MM.1S (cell line): ENCODE results near the gene CACFD1.

ENCODE experiments used
- DNase-seq: peaks from one replicate; pipeline ENCODE4 v3.0.0-alpha.2; 2015
- H2AFZ ChIP-seq: fragments of 300-600 bp; sonication (generic); 2 replicates; pipeline ENCODE4 v1.6.0; 2016; ENCODE audit warnings: antibody characterized with exemption, low read length
- H3F3A ChIP-seq: fragments of 300-600 bp; sonication (generic); 2 replicates; pipeline ENCODE4 v1.6.1; 2016; ENCODE audit warnings: mild to moderate bottlenecking, antibody characterized with exemption, low read length, moderate library complexity, mixed read lengths; ENCODE audit not compliant: insufficient read depth
- H3K27ac ChIP-seq: fragments of 300-600 bp; sonication (generic); 2 replicates; pipeline ENCODE4 v1.5.1; 2016; ENCODE audit warnings: mild to moderate bottlenecking, low read length
- H3K27me3 ChIP-seq: fragments of 300-600 bp; sonication (generic); replicated peaks from 2 replicates; pipeline ENCODE4 v1.6.0; 2016; ENCODE audit warnings: low read length; ENCODE audit not compliant: insufficient read depth
- H3K36me3 ChIP-seq: fragments of 300-600 bp; sonication (generic); replicated peaks from 2 replicates; pipeline ENCODE4 v1.6.1; 2016; ENCODE audit warnings: mild to moderate bottlenecking, low read length, mixed read lengths; ENCODE audit not compliant: insufficient read depth
- H3K4me1 ChIP-seq: fragments of 300-600 bp; sonication (generic); 2 replicates; pipeline ENCODE4 v1.6.1; 2016; ENCODE audit warnings: low read length, mixed read lengths
- H3K4me2 ChIP-seq: fragments of 300-600 bp; sonication (generic); 2 replicates; pipeline ENCODE4 v1.6.0; 2016; ENCODE audit warnings: low read depth, low read length
- H3K4me3 ChIP-seq: fragments of 300-600 bp; sonication (generic); 2 replicates; pipeline ENCODE4 v1.5.1; 2016; ENCODE audit warnings: low read length, mixed read lengths
- H3K79me2 ChIP-seq: fragments of 300-600 bp; sonication (generic); 2 replicates; pipeline ENCODE4 v1.6.1; 2016; ENCODE audit warnings: mixed run types, low read length, mixed read lengths
- H3K9ac ChIP-seq: fragments of 300-600 bp; sonication (generic); 2 replicates; pipeline ENCODE4 v1.6.1; 2016; ENCODE audit warnings: low read length, mixed read lengths
- H3K9me2 ChIP-seq: fragments of 300-600 bp; sonication (generic); replicated peaks from 2 replicates; pipeline ENCODE4 v1.6.1; 2016; ENCODE audit warnings: mild to moderate bottlenecking, low read length, mixed read lengths; ENCODE audit not compliant: insufficient read depth
- H3K9me3 ChIP-seq: fragments of 300-600 bp; sonication (generic); replicated peaks from 2 replicates; pipeline ENCODE4 v1.6.1; 2016; ENCODE audit warnings: mild to moderate bottlenecking, low read length, mixed read lengths; ENCODE audit not compliant: insufficient read depth
- H4K20me1 ChIP-seq: fragments of 300-600 bp; sonication (generic); 2 replicates; pipeline ENCODE4 v1.6.1; 2016; ENCODE audit warnings: mild to moderate bottlenecking, low read length, moderate library complexity, mixed read lengths; ENCODE audit not compliant: insufficient read depth
- EZH2 ChIP-seq: fragments of 300-600 bp; sonication (generic); optimal IDR thresholded peaks from 2 replicates; pipeline ENCODE3; 2017; ENCODE audit warnings: low read depth, mild to moderate bottlenecking, antibody characterized with exemption, low read length, mixed read lengths
- EZH2phosphoT487 ChIP-seq: fragments of 300-600 bp; sonication (generic); IDR thresholded peaks from 2 replicates; pipeline ENCODE4 v1.6.1; 2018; ENCODE audit warnings: antibody characterized with exemption, low read length
- TF ChIP-seq, protein P1 (sequence below): fragments of 300-600 bp; sonication (generic); IDR thresholded peaks from 2 replicates; pipeline ENCODE4 v1.5.1; 2016; ENCODE audit warnings: antibody characterized with exemption, low read length, mixed read lengths

Gene CACFD1

DNA sequence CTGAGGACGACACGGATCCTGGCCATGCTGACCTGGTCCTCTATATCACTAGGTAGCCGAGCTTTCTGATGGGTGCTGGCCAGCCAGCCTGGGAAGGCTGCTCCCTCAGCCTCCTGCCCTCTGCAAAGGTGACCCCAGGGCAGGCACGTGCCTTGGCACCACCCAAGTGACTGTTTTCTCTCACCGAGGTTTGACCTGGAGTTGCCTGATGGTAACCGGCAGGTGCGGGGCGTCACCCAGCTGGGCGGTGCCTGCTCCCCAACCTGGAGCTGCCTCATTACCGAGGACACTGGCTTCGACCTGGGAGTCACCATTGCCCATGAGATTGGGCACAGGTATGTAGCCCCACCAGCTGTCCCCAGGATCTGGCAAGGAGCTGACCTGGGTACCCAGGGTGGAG, 33.8 kb upstream of the CACFD1 start:
- no peaks in the 10 kb centered on the region for H3K4me1 ChIP-seq
- H3K9me2 ChIP-seq, result no peaks in the 10 kb centered on the region
- no peak overlapping the region for H3K4me3 ChIP-seq
- no peaks in the 10 kb centered on the region for H4K20me1 ChIP-seq
- H3F3A ChIP-seq, result no peaks in the 10 kb centered on the region
- peaks cover 66% of the 10 kb centered on the region for H3K27me3 ChIP-seq
- no peak overlapping the region for H2AFZ ChIP-seq
- TF ChIP-seq, protein P1, sequence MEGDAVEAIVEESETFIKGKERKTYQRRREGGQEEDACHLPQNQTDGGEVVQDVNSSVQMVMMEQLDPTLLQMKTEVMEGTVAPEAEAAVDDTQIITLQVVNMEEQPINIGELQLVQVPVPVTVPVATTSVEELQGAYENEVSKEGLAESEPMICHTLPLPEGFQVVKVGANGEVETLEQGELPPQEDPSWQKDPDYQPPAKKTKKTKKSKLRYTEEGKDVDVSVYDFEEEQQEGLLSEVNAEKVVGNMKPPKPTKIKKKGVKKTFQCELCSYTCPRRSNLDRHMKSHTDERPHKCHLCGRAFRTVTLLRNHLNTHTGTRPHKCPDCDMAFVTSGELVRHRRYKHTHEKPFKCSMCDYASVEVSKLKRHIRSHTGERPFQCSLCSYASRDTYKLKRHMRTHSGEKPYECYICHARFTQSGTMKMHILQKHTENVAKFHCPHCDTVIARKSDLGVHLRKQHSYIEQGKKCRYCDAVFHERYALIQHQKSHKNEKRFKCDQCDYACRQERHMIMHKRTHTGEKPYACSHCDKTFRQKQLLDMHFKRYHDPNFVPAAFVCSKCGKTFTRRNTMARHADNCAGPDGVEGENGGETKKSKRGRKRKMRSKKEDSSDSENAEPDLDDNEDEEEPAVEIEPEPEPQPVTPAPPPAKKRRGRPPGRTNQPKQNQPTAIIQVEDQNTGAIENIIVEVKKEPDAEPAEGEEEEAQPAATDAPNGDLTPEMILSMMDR, result no peak
- TF ChIP-seq EZH2phosphoT487, result no peak
- TF ChIP-seq EZH2, result no peak
- no peaks in the 10 kb centered on the region for H3K36me3 ChIP-seq
- H3K4me2 ChIP-seq, result no peak overlapping the region
- DNase-seq, result no peak
- no peak overlapping the region for H3K9ac ChIP-seq
- no peaks in the 10 kb centered on the region for H3K9me3 ChIP-seq
- H3K79me2 ChIP-seq, result no peaks in the 10 kb centered on the region
- no peak overlapping the region for H3K27ac ChIP-seq

DNA sequence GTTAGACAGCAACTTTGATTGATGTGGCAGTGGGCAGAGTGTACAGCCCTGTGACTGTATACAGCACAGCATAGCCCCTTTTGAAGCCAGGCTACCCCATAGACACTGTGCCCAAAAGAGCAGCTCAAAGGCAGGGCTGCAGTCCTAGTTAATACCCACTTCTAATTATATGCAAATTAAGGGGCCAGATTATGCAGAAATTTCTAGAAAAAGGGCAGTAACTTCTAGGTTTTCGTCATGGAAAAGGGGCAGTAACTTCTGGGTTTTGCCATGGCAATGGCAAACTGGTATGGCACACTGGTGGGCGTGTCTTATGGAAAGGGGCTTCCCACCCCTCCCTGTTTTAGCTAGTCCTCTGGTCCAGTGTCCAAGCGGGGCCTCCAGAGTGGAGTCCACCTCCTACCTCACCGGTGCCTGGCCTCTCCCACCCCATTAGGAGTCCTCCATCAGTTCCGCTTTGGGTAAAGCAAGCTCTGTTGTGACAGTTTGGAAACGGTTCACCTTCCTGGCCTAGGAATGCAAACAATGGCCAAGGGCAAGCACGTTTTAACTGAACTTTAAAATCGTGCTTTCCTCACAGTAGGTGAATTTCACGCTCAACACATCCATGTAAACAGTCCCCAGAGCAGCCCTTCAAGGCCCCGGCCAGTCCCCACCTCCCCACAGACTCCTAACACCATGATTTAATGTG, 32.0 kb upstream of the CACFD1 start:
- Histone ChIP-seq H3K4me2 (no peak overlapping the region), H2AFZ (no peak overlapping the region), H3K79me2 (no peaks in the 10 kb centered on the region), H3K27ac (no peak overlapping the region), H3K9me2 (no peaks in the 10 kb centered on the region), H3K9me3 (no peaks in the 10 kb centered on the region), H3K4me3 (no peak overlapping the region), H3K9ac (no peak overlapping the region), H3F3A (no peaks in the 10 kb centered on the region), H3K4me1 (no peaks in the 10 kb centered on the region), H3K27me3 (peaks cover 74% of the 10 kb centered on the region), H3K36me3 (no peaks in the 10 kb centered on the region), H4K20me1 (no peaks in the 10 kb centered on the region)
- TF ChIP-seq, protein P1, result no peak
- no peak for TF ChIP-seq EZH2
- TF ChIP-seq EZH2phosphoT487, result no peak
- no peak for DNase-seq

DNA sequence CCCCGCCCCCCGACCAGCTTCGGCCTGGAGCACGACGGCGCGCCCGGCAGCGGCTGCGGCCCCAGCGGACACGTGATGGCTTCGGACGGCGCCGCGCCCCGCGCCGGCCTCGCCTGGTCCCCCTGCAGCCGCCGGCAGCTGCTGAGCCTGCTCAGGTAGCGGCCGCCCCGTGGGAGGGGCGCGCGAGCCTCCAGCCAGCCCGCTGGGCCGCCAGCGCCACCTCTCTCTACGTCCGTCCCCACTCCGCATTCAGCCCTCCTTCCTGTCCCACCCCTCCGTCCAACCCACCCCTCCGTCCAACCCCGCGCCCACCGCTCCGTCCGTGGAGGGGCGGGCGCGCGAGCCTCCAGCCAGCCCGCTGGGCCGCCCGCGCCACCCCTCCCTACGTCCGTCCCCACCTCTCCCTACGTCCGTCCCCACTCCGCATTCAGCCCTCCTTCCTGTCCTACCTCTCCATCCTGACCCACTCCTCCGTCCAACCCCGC, 31.1 kb upstream of the CACFD1 start:
- Histone ChIP-seq H3K4me1 (no peaks in the 10 kb centered on the region), H3K9me2 (no peaks in the 10 kb centered on the region), H3K27me3 (peaks cover 74% of the 10 kb centered on the region), H3K9ac (no peak overlapping the region), H3K27ac (no peak overlapping the region), H3K9me3 (no peaks in the 10 kb centered on the region), H2AFZ (no peak overlapping the region), H3K79me2 (no peaks in the 10 kb centered on the region), H4K20me1 (no peaks in the 10 kb centered on the region), H3K4me2 (no peak overlapping the region), H3K4me3 (no peak overlapping the region), H3F3A (no peaks in the 10 kb centered on the region), H3K36me3 (no peaks in the 10 kb centered on the region)
- DNase-seq, result no peak
- TF ChIP-seq, protein P1, result no peak
- TF ChIP-seq EZH2phosphoT487 (no peak), EZH2 (no peak)
